PC-3 (cell line): ENCODE results near the gene ATOH1.

Experiments used
- CTCF ChIP-seq: fragments of 300-600 bp; sonication (generic); conservative IDR thresholded peaks from 2 replicates; pipeline ENCODE4 v1.5.1; 2017; ENCODE audit warnings: antibody characterized with exemption, low read depth, mild to moderate bottlenecking, low read length
- EZH2 ChIP-seq: fragments of 300-600 bp; sonication (generic); IDR thresholded peaks from one replicate; pipeline ENCODE4 v1.6.1; 2017; ENCODE audit warnings: antibody characterized with exemption, mild to moderate bottlenecking, low read length; ENCODE audit not compliant: unreplicated experiment
- EZH2phosphoT487 ChIP-seq: fragments of 300-600 bp; sonication (generic); IDR thresholded peaks from 2 replicates; pipeline ENCODE4 v1.6.1; 2018; ENCODE audit warnings: mild to moderate bottlenecking, antibody characterized with exemption, low read length, borderline replicate concordance

GRCh38 chr4:93852680-93853079, 24.1 kb downstream of the ATOH1 start:
- no peak for TF ChIP-seq CTCF
- TF ChIP-seq EZH2phosphoT487 = no peak
- no peak for TF ChIP-seq EZH2
